SK-N-MC (cell line): ENCODE measurements around the gene ENG.

ENCODE experiments used
- EZH2 ChIP-seq: fragments of 200-600 bp; sonication (generic); IDR thresholded peaks from one replicate; pipeline ENCODE4 v1.6.1; 2017; ENCODE audit warnings: antibody characterized with exemption
- POLR2AphosphoS5 ChIP-seq: IDR thresholded peaks from 2 replicates; pipeline ENCODE4 v1.6.1; 2012; ENCODE audit warnings: mild to moderate bottlenecking, low read depth, low read length, borderline replicate concordance

DNA sequence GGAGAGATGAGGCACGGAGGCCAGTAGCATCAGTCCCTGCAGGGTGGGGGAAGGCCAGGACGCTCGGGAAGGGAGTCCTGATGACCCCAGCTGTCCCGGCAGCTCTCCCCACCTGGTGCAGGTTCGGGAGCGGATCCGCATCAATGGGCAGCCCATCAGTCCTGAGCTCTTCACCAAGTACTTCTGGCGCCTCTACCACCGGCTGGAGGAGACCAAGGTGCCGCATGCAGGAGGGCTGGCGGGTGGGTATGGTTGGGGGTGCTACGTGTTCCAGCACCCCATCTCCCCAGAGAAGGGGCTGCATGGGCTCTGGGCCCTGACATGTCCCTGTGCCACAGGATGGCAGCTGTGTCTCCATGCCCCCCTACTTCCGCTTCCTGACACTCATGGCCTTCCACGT lies 47.6 kb downstream of the ENG start:
- no peak for TF ChIP-seq EZH2
- TF ChIP-seq POLR2AphosphoS5: no peak
